HEK293 (cell line): ENCODE measurements around the gene NAT16.

Experiments used
- BCL11A ChIP-seq: fragments of 450-650 bp; formaldehyde crosslinking; IDR thresholded peaks from 2 replicates; pipeline ENCODE4 v1.5.1; 2016; ENCODE audit warnings: low read depth, missing biosample characterization, missing genetic modification characterization
- FEZF1 ChIP-seq: fragments of 450-650 bp; formaldehyde crosslinking; IDR thresholded peaks from 2 replicates; pipeline ENCODE4 v1.5.1; 2016; ENCODE audit warnings: missing biosample characterization, missing genetic modification characterization
- GLIS2 ChIP-seq: fragments of 450-650 bp; formaldehyde crosslinking; IDR thresholded peaks from 2 replicates; pipeline ENCODE4 v1.5.1; 2016; ENCODE audit warnings: missing biosample characterization, missing genetic modification characterization
- HIC1 ChIP-seq: fragments of 450-650 bp; formaldehyde crosslinking; IDR thresholded peaks from 2 replicates; pipeline ENCODE4 v1.5.1; 2016; ENCODE audit warnings: missing biosample characterization, missing genetic modification characterization
- HOXA7 ChIP-seq: sonication (generic); formaldehyde crosslinking; IDR thresholded peaks from 2 replicates; pipeline ENCODE4 v1.8.1; 2022; ENCODE audit warnings: missing genetic modification reagents, borderline replicate concordance
- IKZF3 ChIP-seq: fragments of 450-650 bp; IDR thresholded peaks from 2 replicates; pipeline ENCODE4 v1.5.0; 2018; ENCODE audit warnings: missing biosample characterization, mild to moderate bottlenecking, missing genetic modification characterization, moderate library complexity
- KLF17 ChIP-seq: fragments of 450-650 bp; formaldehyde crosslinking; IDR thresholded peaks from 2 replicates; pipeline ENCODE4 v1.5.1; 2016; ENCODE audit warnings: missing biosample characterization, missing genetic modification characterization
- PATZ1 ChIP-seq: fragments of 450-650 bp; formaldehyde crosslinking; IDR thresholded peaks from 2 replicates; pipeline ENCODE4 v1.5.1; 2016; ENCODE audit warnings: missing biosample characterization, missing genetic modification characterization
- REST ChIP-seq: fragments of 450-650 bp; formaldehyde crosslinking; IDR thresholded peaks from 2 replicates; pipeline ENCODE4 v1.5.1; 2016; ENCODE audit warnings: missing biosample characterization, missing genetic modification characterization
- SP7 ChIP-seq: fragments of 450-650 bp; formaldehyde crosslinking; IDR thresholded peaks from 2 replicates; pipeline ENCODE4 v1.5.1; 2016; ENCODE audit warnings: missing biosample characterization, missing genetic modification characterization
- ZBTB48 ChIP-seq: fragments of 450-650 bp; formaldehyde crosslinking; IDR thresholded peaks from 2 replicates; pipeline ENCODE4 v1.5.1; 2016; ENCODE audit warnings: missing biosample characterization, missing genetic modification characterization
- ZFHX2 ChIP-seq: fragments of 450-650 bp; formaldehyde crosslinking; conservative IDR thresholded peaks from 2 replicates; pipeline ENCODE4 v1.5.1; 2016; ENCODE audit warnings: missing biosample characterization, missing genetic modification characterization
- ZIC2 ChIP-seq: fragments of 450-650 bp; formaldehyde crosslinking; IDR thresholded peaks from 2 replicates; pipeline ENCODE4 v1.5.1; 2016; ENCODE audit warnings: missing biosample characterization, missing genetic modification characterization
- ZNF10 ChIP-seq: fragments of 450-650 bp; formaldehyde crosslinking; IDR thresholded peaks from 2 replicates; pipeline ENCODE4 v1.5.1; 2017; ENCODE audit warnings: missing biosample characterization, missing genetic modification characterization
- ZNF18 ChIP-seq: fragments of 450-650 bp; formaldehyde crosslinking; IDR thresholded peaks from 2 replicates; pipeline ENCODE4 v1.5.1; 2016; ENCODE audit warnings: missing biosample characterization, missing genetic modification characterization
- ZNF341 ChIP-seq: fragments of 450-650 bp; formaldehyde crosslinking; IDR thresholded peaks from 2 replicates; pipeline ENCODE4; 2016; ENCODE audit warnings: low read depth, missing biosample characterization, missing genetic modification characterization
- ZNF366 ChIP-seq: fragments of 450-650 bp; formaldehyde crosslinking; conservative IDR thresholded peaks from 2 replicates; pipeline ENCODE4 v1.5.1; 2016; ENCODE audit warnings: missing biosample characterization, missing genetic modification characterization
- ZNF398 ChIP-seq: fragments of 450-650 bp; formaldehyde crosslinking; IDR thresholded peaks from 2 replicates; pipeline ENCODE4 v1.5.1; 2017; ENCODE audit warnings: missing biosample characterization, missing genetic modification characterization
- ZNF433 ChIP-seq: fragments of 450-650 bp; formaldehyde crosslinking; IDR thresholded peaks from 2 replicates; pipeline ENCODE4 v1.5.1; 2016; ENCODE audit warnings: missing biosample characterization, missing genetic modification characterization, low read depth
- ZNF707 ChIP-seq: fragments of 450-650 bp; formaldehyde crosslinking; IDR thresholded peaks from 2 replicates; pipeline ENCODE4 v1.5.1; 2016; ENCODE audit warnings: missing biosample characterization, missing genetic modification characterization
- ZNF837 ChIP-seq: fragments of 450-650 bp; formaldehyde crosslinking; IDR thresholded peaks from 2 replicates; pipeline ENCODE4 v1.5.1; 2016; ENCODE audit warnings: missing biosample characterization, missing genetic modification characterization

NAT16 gene

GRCh38 chr7:101165958-101166647, 14.0 kb downstream of the NAT16 start (continued):
- peak; percentile 78 for TF ChIP-seq ZNF341
- TF ChIP-seq ZFHX2 (tag by site-specific recombination) = 0 out of 2 replicates have a peak, but pooled peaks have one; percentile 15
- peak; percentile 69; the same call in 1 of the 2 replicates for TF ChIP-seq KLF17 (tag by site-specific recombination)
- TF ChIP-seq PATZ1 (tag by site-specific recombination) = peak; percentile 59
- no peak for TF ChIP-seq ZNF18
- TF ChIP-seq REST (tag by site-specific recombination) = peak; percentile 77; the same call in 1 of the 2 replicates
- TF ChIP-seq ZIC2 (tag by site-specific recombination) = peak; percentile 90
- TF ChIP-seq ZNF433 (tag by site-specific recombination) = no peak
- TF ChIP-seq ZNF10 = no peak
- peak; percentile 71 for TF ChIP-seq ZNF366 (tag by site-specific recombination)
- no peak for TF ChIP-seq FEZF1 (tag by site-specific recombination)
- TF ChIP-seq SP7 (tag by site-specific recombination) = 0 out of 2 replicates have a peak, but pooled peaks have one; percentile 28
- peak; percentile 94 for TF ChIP-seq GLIS2 (tag by site-specific recombination)
- peak; percentile 52 for TF ChIP-seq ZNF398 (tag by site-specific recombination)
- TF ChIP-seq IKZF3 = 0 out of 2 replicates have a peak, but pooled peaks have one; percentile 29
- TF ChIP-seq BCL11A (tag by site-specific recombination) = no peak
- no peak for TF ChIP-seq ZNF707 (tag by site-specific recombination)
- peak; percentile 90 for TF ChIP-seq HIC1 (tag by site-specific recombination)
- TF ChIP-seq ZBTB48 (tag by site-specific recombination) = 0 out of 2 replicates have a peak, but pooled peaks have one; percentile 15
- TF ChIP-seq HOXA7 (CRISPR knock-in tag) = no peak
- TF ChIP-seq ZNF837 = no peak
